Smooth muscle cell (in vitro differentiated cells): ENCODE measurements around the gene TNFRSF4. TPM values are rescaled to one million over a fixed set of nuclear protein-coding genes. Genes with fewer than 3 reads are reported as not detected.

ENCODE experiments used
- DNase-seq: peaks from one replicate; lab custom pipeline; 2025; ENCODE audit not compliant: unreplicated experiment; lab: John Stamatoyannopoulos, UW
- H2AFZ ChIP-seq: fragments of 200-600 bp; sonication (generic); 2 replicates; pipeline ENCODE4 v1.6.0; 2016; ENCODE audit warnings: antibody characterized with exemption, low read depth, mild to moderate bottlenecking
- H3F3A ChIP-seq: fragments of 200-600 bp; sonication (generic); 2 replicates; pipeline ENCODE4 v1.6.0; 2017; ENCODE audit warnings: antibody characterized with exemption, low read depth
- H3K27ac ChIP-seq: fragments of 200-600 bp; sonication (generic); 2 replicates; pipeline ENCODE4 v1.5.1; 2016; ENCODE audit warnings: low read depth, mild to moderate bottlenecking
- H3K27me3 ChIP-seq: fragments of 200-600 bp; sonication (generic); 2 replicates; pipeline ENCODE4 v1.6.1; 2016; ENCODE audit warnings: low read depth, mild to moderate bottlenecking
- H3K36me3 ChIP-seq: fragments of 200-600 bp; sonication (generic); 2 replicates; pipeline ENCODE4 v1.5.1; 2016; ENCODE audit warnings: low read depth
- H3K4me1 ChIP-seq: fragments of 200-600 bp; sonication (generic); 2 replicates; pipeline ENCODE4 v1.5.1; 2016; ENCODE audit warnings: low read depth
- H3K4me2 ChIP-seq: fragments of 200-600 bp; sonication (generic); 2 replicates; pipeline ENCODE4 v1.6.0; 2016; ENCODE audit warnings: mild to moderate bottlenecking
- H3K4me3 ChIP-seq: fragments of 200-600 bp; sonication (generic); 2 replicates; pipeline ENCODE4 v1.5.1; 2016; ENCODE audit warnings: mild to moderate bottlenecking
- H3K79me2 ChIP-seq: fragments of 200-600 bp; sonication (generic); 2 replicates; pipeline ENCODE4 v1.6.0; 2016; ENCODE audit warnings: low read depth, mild to moderate bottlenecking
- H3K9ac ChIP-seq: fragments of 200-600 bp; sonication (generic); 2 replicates; pipeline ENCODE4 v1.6.0; 2016; ENCODE audit warnings: low read depth
- H3K9me3 ChIP-seq: fragments of 200-600 bp; sonication (generic); replicated peaks from 2 replicates; pipeline ENCODE4 v1.5.1; 2016; ENCODE audit warnings: low read depth
- H4K20me1 ChIP-seq: fragments of 200-600 bp; sonication (generic); 2 replicates; pipeline ENCODE4 v1.6.0; 2016; ENCODE audit warnings: low read depth
- CTCF ChIP-seq: fragments of 200-600 bp; sonication (generic); IDR thresholded peaks from 2 replicates; pipeline ENCODE4 v1.5.1; 2017; ENCODE audit warnings: borderline replicate concordance, mild to moderate bottlenecking, antibody characterized with exemption; ENCODE audit not compliant: insufficient read depth, poor library complexity, severe bottlenecking
- WGBS: methylation state at CpG from one replicate; pipeline ENCODE4 v1.1.7; 2016; ENCODE audit warnings: low lambda C conversion rate; 5-methylcytosine and 5-hydroxymethylcytosine counted together
- polyA plus RNA-seq: library from polyadenylated mRNA; unstranded; fragments of >200 nt; fragmentation: Nextera tagmentation; extraction: Ambion mirVana; gene quantifications from 2 replicates; pipeline ENCODE4 v1.2.1, GENCODE V29; 2016
- total RNA-seq: library from RNA; depleted of rRNA; stranded (reverse); fragments of >200 nt; gene quantifications from 2 replicates; pipeline ENCODE4 v1.2.3, GENCODE V29; 2014

The TNFRSF4 gene
- total and polyA plus RNA-seq, 2 experiments from 2014 or later = not detected

GRCh38 chr1:1205769-1206375 is 8.1 kb downstream of the TNFRSF4 start:
- Histone ChIP-seq H3K27me3 (no peaks in the 10 kb centered on the region), H3K4me2 (peak overlapping the region; percentile 85), H3F3A (no peaks in the 10 kb centered on the region), H3K27ac (no peak overlapping the region), H3K36me3 (no peaks in the 10 kb centered on the region), H3K79me2 (no peaks in the 10 kb centered on the region), H3K4me3 (peak overlapping the region; percentile 31), H2AFZ (no peak overlapping the region), H3K9me3 (no peaks in the 10 kb centered on the region), H3K9ac (peak overlapping the region; percentile 17), H4K20me1 (no peaks in the 10 kb centered on the region), H3K4me1 (peaks cover 9% of the 10 kb centered on the region)
- 52% methylated on average over 27 of the region's 31 CpGs for WGBS
- DNase-seq = no peak
- TF ChIP-seq CTCF = no peak

GRCh38 chr1:1204998-1205768 is 8.8 kb downstream of the TNFRSF4 start:
- TF ChIP-seq CTCF = no peak
- H3F3A ChIP-seq = no peaks in the 10 kb centered on the region
- no peaks in the 10 kb centered on the region for H4K20me1 ChIP-seq
- H3K27me3 ChIP-seq = no peaks in the 10 kb centered on the region
- H3K4me1 ChIP-seq = peaks cover 9% of the 10 kb centered on the region
- no peaks in the 10 kb centered on the region for H3K36me3 ChIP-seq
- H3K4me2 ChIP-seq = peak overlapping the region; percentile 85
- no peak for DNase-seq
- no peaks in the 10 kb centered on the region for H3K79me2 ChIP-seq
- H3K9ac ChIP-seq = no peak overlapping the region
- no peak overlapping the region for H3K27ac ChIP-seq
- 89% methylated on average over 18 of the region's 19 CpGs for WGBS
- H2AFZ ChIP-seq = no peak overlapping the region
- no peaks in the 10 kb centered on the region for H3K9me3 ChIP-seq
- no peak overlapping the region for H3K4me3 ChIP-seq

GRCh38 chr1:1204425-1204920 is 9.5 kb downstream of the TNFRSF4 start:
- H3K4me3 ChIP-seq = no peak overlapping the region
- no peak overlapping the region for H2AFZ ChIP-seq
- H3K36me3 ChIP-seq = no peaks in the 10 kb centered on the region
- peaks cover 9% of the 10 kb centered on the region for H3K4me1 ChIP-seq
- 100% methylated on average over 4 of the region's 8 CpGs for WGBS
- no peak overlapping the region for H3K9ac ChIP-seq
- H3K79me2 ChIP-seq = no peaks in the 10 kb centered on the region
- H3F3A ChIP-seq = no peaks in the 10 kb centered on the region
- no peaks in the 10 kb centered on the region for H3K9me3 ChIP-seq
- DNase-seq = no peak
- no peak overlapping the region for H3K27ac ChIP-seq
- no peaks in the 10 kb centered on the region for H3K27me3 ChIP-seq
- no peak overlapping the region for H3K4me2 ChIP-seq
- TF ChIP-seq CTCF = no peak
- no peaks in the 10 kb centered on the region for H4K20me1 ChIP-seq
